Activated CD8-positive, alpha-beta memory T cell treated with anti-CD3 and anti-CD28 coated beads for 36 hours (primary cell): ENCODE results near the gene SMG6. TPM values are rescaled to one million over a fixed set of nuclear protein-coding genes. Genes with fewer than 3 reads are reported as not detected.
"Not testable (repeated sequence)": the region's sequence is repeated elsewhere in the genome, so short reads cannot be mapped to it uniquely, and the experiment has no call there.

Experiments
- CTCF ChIA-PET: fragments of 350-600 bp; sonication (Branson Sonifier 250); formaldehyde crosslinking; loops from one replicate; lab custom pipeline; 2021; ENCODE audit warnings: antibody characterized with exemption; lab: Charles Lee
- POLR2A ChIA-PET: fragments of 350-600 bp; sonication (Branson Sonifier 250); formaldehyde crosslinking; loops from one replicate; lab custom pipeline; 2021; ENCODE audit warnings: antibody characterized with exemption; lab: Charles Lee
- total RNA-seq, 2 experiments: library from RNA; stranded (reverse); gene quantifications; one replicate each; pipeline ENCODE4 v1.2.3, GENCODE V29; 2021

SMG6 gene
- total RNA-seq, 2 experiments from 2014 or later = 55.0 to 60.8 TPM

- CTCF ChIA-PET = interaction anchor here (1.0 kb wide), 1 partner anchor 113 kb away, joined by 4 read pairs; no protein-coding TSS in a partner anchor
- POLR2A ChIA-PET = no interaction called here
These were observed 280.8 kb downstream of the SMG6 start for GRCh38 chr17:2022647-2023240.

GRCh38 chr17:2020721-2021120 lies 282.9 kb downstream of the SMG6 start:
- CTCF ChIA-PET = no interaction called here
- POLR2A ChIA-PET = no interaction called here

- CTCF ChIA-PET = interaction anchor here (0.6 kb wide), 1 partner anchor 263 kb away, joined by 4 read pairs; no protein-coding TSS in a partner anchor
- POLR2A ChIA-PET = no interaction called here
These were observed 283.9 kb downstream of the SMG6 start for GRCh38 chr17:2019723-2020122.

- POLR2A ChIA-PET = no interaction called here
- CTCF ChIA-PET = no interaction called here
These were observed 284.7 kb downstream of the SMG6 start for GRCh38 chr17:2018716-2019510.

GRCh38 chr17:2017274-2017941 lies 286.2 kb downstream of the SMG6 start:
- ChIA-PET POLR2A (no interaction called here), CTCF (interaction anchor here (0.6 kb wide), 1 partner anchor 452 kb away, joined by 3 read pairs; no protein-coding TSS in a partner anchor)

- CTCF ChIA-PET = no interaction called here
- POLR2A ChIA-PET = no interaction called here
These were observed 287.1 kb downstream of the SMG6 start for GRCh38 chr17:2016494-2016893.

GRCh38 chr17:2015314-2015713 lies 288.3 kb downstream of the SMG6 start:
- CTCF ChIA-PET = no interaction called here
- POLR2A ChIA-PET = no interaction called here

GRCh38 chr17:2013994-2014317 lies 289.6 kb downstream of the SMG6 start:
- POLR2A ChIA-PET = no interaction called here
- CTCF ChIA-PET = no interaction called here

- CTCF ChIA-PET = not testable (repeated sequence)
- POLR2A ChIA-PET = interaction anchor here (0.7 kb wide), 1 partner anchor 1028 kb away, joined by 3 read pairs; no protein-coding TSS in a partner anchor
These were observed 290.2 kb downstream of the SMG6 start for GRCh38 chr17:2013220-2013993.

GRCh38 chr17:2012499-2012898 lies 291.1 kb downstream of the SMG6 start:
- POLR2A ChIA-PET = interaction anchor here (0.7 kb wide), 1 partner anchor 1027 kb away, joined by 3 read pairs; no protein-coding TSS in a partner anchor
- CTCF ChIA-PET = no interaction called here

GRCh38 chr17:2011411-2012371 lies 291.9 kb downstream of the SMG6 start:
- POLR2A ChIA-PET = no interaction called here
- CTCF ChIA-PET = no interaction called here

Other genes starting within 250 kb of the SMG6 start
- 10 to 100 TPM; 57.1 to 58.7 TPM for gene HIC1, start 248.7 kb downstream of the SMG6 start, total RNA-seq
- 10 to 100 TPM; 10.1 to 14.0 TPM for gene SRR, start 165 bp upstream of the SMG6 start, total RNA-seq
- 100 to 1,000 TPM; 108 to 109 TPM for gene TSR1, start 32.7 kb upstream of the SMG6 start, total RNA-seq
- 10 to 100 TPM; 36.6 to 39.2 TPM for gene SGSM2, start 33.7 kb upstream of the SMG6 start, total RNA-seq
- gene MNT, start 97.3 kb upstream of the SMG6 start, total RNA-seq = 10 to 100 TPM; 21.2 to 22.2 TPM
- gene METTL16, start 208.1 kb upstream of the SMG6 start, total RNA-seq = 10 to 100 TPM; 63.5 to 69.6 TPM